Measurements from ENCODE around the gene HAUS8. TPM values are rescaled to one million over a fixed set of nuclear protein-coding genes. Genes with fewer than 3 reads are reported as not detected.

Gene HAUS8
- total and polyA plus RNA-seq, 5 experiments from 2014 or later = 5.3 to 20.4 (median 11.9) TPM

- no peak for ATAC-seq
- Mint-ChIP-seq H3K9me3 (no peaks in the 10 kb centered on the region), H3K4me1 (peaks cover 17 to 37% (median 31%) of the 10 kb centered on the region in 4 donors), H3K27me3 (no peaks in the 10 kb centered on the region), H3K36me3 (no peaks in the 10 kb centered on the region), H3K4me3 (no peak overlapping the region), H3K27ac (peak overlapping the region in 4 of 10 donors; percentile 16 to 72 (median 58))
- DNase-seq = no peak
- POLR2A ChIA-PET = no interaction called here
These were observed 70.9 kb downstream of the HAUS8 start for GRCh38 chr19:17004386-17004785.

DNA sequence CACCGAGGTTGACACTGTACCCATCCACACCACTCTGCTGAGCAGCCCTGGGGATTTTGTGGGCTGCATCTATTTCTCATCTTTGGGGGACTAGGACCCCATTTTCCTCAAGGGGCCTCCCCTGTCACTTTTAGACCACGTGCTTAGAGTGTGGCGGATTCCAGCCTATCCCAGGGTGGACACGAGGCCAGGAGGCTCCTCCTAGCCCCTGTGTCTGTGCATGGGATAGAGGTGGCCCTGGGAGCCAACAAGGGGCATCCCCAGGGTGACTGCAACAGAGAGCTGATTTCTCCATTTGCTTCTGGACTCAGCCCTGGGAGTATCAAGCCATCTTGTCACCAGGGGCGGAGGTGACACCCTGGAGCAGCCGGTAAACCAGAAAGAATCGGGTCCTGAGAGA lies 72.8 kb downstream of the HAUS8 start:
- DNase-seq = no peak
- ATAC-seq = no peak
- no peaks in the 10 kb centered on the region for H3K27me3 Mint-ChIP-seq
- POLR2A ChIA-PET = no interaction called here
- peaks cover 17 to 38% (median 32%) of the 10 kb centered on the region in 4 donors for H3K4me1 Mint-ChIP-seq
- peaks cover 0 to 5% (median 0%) of the 10 kb centered on the region in 9 donors for H3K9me3 Mint-ChIP-seq
- peak overlapping the region in 8 of 10 donors; percentile 86 to 97 (median 94) for H3K27ac Mint-ChIP-seq
- peak overlapping the region in 9 of 10 donors; percentile 1 to 88 (median 70) for H3K4me3 Mint-ChIP-seq
- peaks cover 0 to 6% (median 0%) of the 10 kb centered on the region in 3 donors for H3K36me3 Mint-ChIP-seq

DNA sequence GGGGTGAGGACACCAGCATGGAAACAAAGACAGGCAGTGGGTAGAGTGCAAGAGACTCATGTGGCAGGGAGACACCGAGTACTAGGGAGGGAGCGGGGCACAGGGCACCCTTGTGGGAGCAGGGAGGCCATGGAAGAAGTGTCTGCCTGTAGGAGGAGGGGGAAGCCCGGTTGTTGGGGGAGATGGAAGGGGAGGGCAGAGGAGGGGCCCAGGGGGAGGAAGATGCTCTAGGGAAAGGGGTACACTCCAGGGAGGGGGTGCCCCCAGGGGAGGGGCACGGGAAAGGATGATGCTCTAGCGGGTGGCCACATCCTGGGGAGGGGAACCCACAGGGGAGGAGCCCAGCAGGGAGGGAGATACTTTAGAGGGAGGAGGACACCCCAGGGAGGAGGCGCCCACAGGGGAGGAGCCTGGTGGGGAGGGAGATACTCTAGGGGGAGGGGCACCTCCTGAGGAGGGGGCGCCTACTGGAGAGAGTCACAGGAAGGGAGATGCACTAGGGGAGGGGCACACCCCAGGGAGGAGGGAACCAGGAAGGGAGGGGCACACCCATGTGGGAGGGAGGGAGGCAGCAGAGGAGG lies 73.6 kb downstream of the HAUS8 start:
- Mint-ChIP-seq H3K27me3 (no peaks in the 10 kb centered on the region), H3K9me3 (peaks cover 0 to 5% (median 0%) of the 10 kb centered on the region in 9 donors), H3K4me1 (peaks cover 17 to 38% (median 32%) of the 10 kb centered on the region in 4 donors), H3K4me3 (peak overlapping the region; percentile 62 to 88 (median 74)), H3K36me3 (peaks cover 0 to 6% (median 0%) of the 10 kb centered on the region in 3 donors), H3K27ac (peak overlapping the region; percentile 67 to 97 (median 94))
- DNase-seq (peak; percentile 52 to 95 (median 90)), ATAC-seq (peak; percentile 87 to 96)
- POLR2A ChIA-PET = interaction anchor here (0.9 kb wide), 1 partner anchor 74 kb away, joined by 3 read pairs; the partner anchor contains the start of gene MYO9B

Other genes starting within 250 kb of the HAUS8 start
- gene SIN3B, start 246.1 kb downstream of the HAUS8 start, total RNA-seq = 100 to 1,000 TPM in 1 of 2 experiments, 10 to 100 TPM in 1; 99.6 to 104 TPM
- gene SIN3B, start 246.1 kb downstream of the HAUS8 start, polyA plus RNA-seq = 1 to 10 TPM; 2.2 to 5.2 (median 3.2) TPM
- gene F2RL3, start 186.5 kb downstream of the HAUS8 start, total RNA-seq = not detected
- gene F2RL3, start 186.5 kb downstream of the HAUS8 start, polyA plus RNA-seq = under 1 TPM in 1 of 3 donors, not detected in 2; 0.24 TPM
- 1 to 10 TPM; 6.4 to 7.5 TPM for gene CPAMD8, start 48.6 kb downstream of the HAUS8 start, total RNA-seq
- gene CPAMD8, start 48.6 kb downstream of the HAUS8 start, polyA plus RNA-seq = 1 to 10 TPM in 2 of 3 donors, under 1 TPM in 1; 0.89 to 2.1 (median 1.1) TPM
- gene MYO9B, start 325 bp upstream of the HAUS8 start, total RNA-seq = 100 to 1,000 TPM; 169 to 171 TPM
- 10 to 100 TPM in 1 of 3 donors, 1 to 10 TPM in 2; 3.3 to 22.3 (median 8.0) TPM for gene MYO9B, start 325 bp upstream of the HAUS8 start, polyA plus RNA-seq
- gene USE1, start 139.9 kb upstream of the HAUS8 start, total RNA-seq = 10 to 100 TPM; 49.7 to 56.7 TPM
- 10 to 100 TPM; 50.4 to 69.0 (median 57.0) TPM for gene USE1, start 139.9 kb upstream of the HAUS8 start, polyA plus RNA-seq
- gene OCEL1, start 150.8 kb upstream of the HAUS8 start, total RNA-seq = 10 to 100 TPM; 38.9 to 42.3 TPM
- 10 to 100 TPM; 21.9 to 52.4 (median 40.1) TPM for gene OCEL1, start 150.8 kb upstream of the HAUS8 start, polyA plus RNA-seq
- 1 to 10 TPM; 1.1 to 1.6 TPM for gene NR2F6, start 170.5 kb upstream of the HAUS8 start, total RNA-seq
- 1 to 10 TPM in 2 of 3 donors, under 1 TPM in 1; 0.93 to 1.5 (median 1.3) TPM for gene NR2F6, start 170.5 kb upstream of the HAUS8 start, polyA plus RNA-seq
- gene USHBP1, start 189.3 kb upstream of the HAUS8 start, total RNA-seq = not detected
- not detected for gene USHBP1, start 189.3 kb upstream of the HAUS8 start, polyA plus RNA-seq
- gene BABAM1, start 192.0 kb upstream of the HAUS8 start, total RNA-seq = 100 to 1,000 TPM; 104 to 105 TPM
- 100 to 1,000 TPM; 102 to 106 (median 106) TPM for gene BABAM1, start 192.0 kb upstream of the HAUS8 start, polyA plus RNA-seq
- 1 to 10 TPM; 2.1 to 3.4 TPM for gene ANKLE1, start 206.4 kb upstream of the HAUS8 start, total RNA-seq
- gene ANKLE1, start 206.4 kb upstream of the HAUS8 start, polyA plus RNA-seq = 1 to 10 TPM in 2 of 3 donors, under 1 TPM in 1; 0.05 to 1.4 (median 1.0) TPM
- gene ABHD8, start 228.0 kb upstream of the HAUS8 start, total RNA-seq = 10 to 100 TPM; 10.4 TPM
- 1 to 10 TPM; 6.4 to 9.2 (median 9.0) TPM for gene ABHD8, start 228.0 kb upstream of the HAUS8 start, polyA plus RNA-seq
- gene MRPL34, start 230.4 kb upstream of the HAUS8 start, total RNA-seq = 10 to 100 TPM; 69.3 to 71.1 TPM
- gene MRPL34, start 230.4 kb upstream of the HAUS8 start, polyA plus RNA-seq = 100 to 1,000 TPM; 216 to 221 (median 221) TPM
- 10 to 100 TPM; 31.2 to 32.2 TPM for gene DDA1, start 234.1 kb upstream of the HAUS8 start, total RNA-seq
- 10 to 100 TPM; 23.7 to 32.6 (median 23.9) TPM for gene DDA1, start 234.1 kb upstream of the HAUS8 start, polyA plus RNA-seq

Measured in naive thymus-derived CD8-positive, alpha-beta T cell (primary cell).